GM12891 (cell line): ENCODE data around the gene PXMP4.

Experiments used
- DNase-seq: peaks from one replicate; pipeline ENCODE4 v3.0.0; 2011; ENCODE audit warnings: low spot score; ENCODE audit not compliant: insufficient read length
- FAIRE-seq: peaks from 2 replicates; lab custom pipeline; 2011; peaks lifted over from hg19 to GRCh38; lab: Jason Lieb, UNC
- PAX5 ChIP-seq: IDR thresholded peaks from 2 replicates; pipeline ENCODE4 v1.6.1; 2011; ENCODE audit warnings: low read length, moderate library complexity, mild to moderate bottlenecking; ENCODE audit not compliant: insufficient read depth, severe bottlenecking
- POLR2A ChIP-seq: IDR thresholded peaks from 2 replicates; pipeline ENCODE4 v1.6.1; 2011; ENCODE audit warnings: low read depth, low read length, control low read depth
- POLR2AphosphoS5 ChIP-seq: IDR thresholded peaks from 2 replicates; pipeline ENCODE4 v1.6.1; 2011; ENCODE audit warnings: low read depth, low read length, control low read depth
- POU2F2 ChIP-seq: IDR thresholded peaks from 2 replicates; pipeline ENCODE4 v1.6.1; 2011; ENCODE audit warnings: low read depth, mild to moderate bottlenecking, control low read depth, low read length, moderate library complexity
- SPI1 ChIP-seq: IDR thresholded peaks from 2 replicates; pipeline ENCODE4 v1.6.1; 2011; ENCODE audit warnings: low read depth, low read length, control low read depth
- TAF1 ChIP-seq: IDR thresholded peaks from 2 replicates; pipeline ENCODE4 v1.6.1; 2011; ENCODE audit warnings: low read depth, low read length, control low read depth

Gene PXMP4

GRCh38 chr20:33684533-33685327, 35.4 kb downstream of the PXMP4 start:
- FAIRE-seq (peak; percentile 23), DNase-seq (no peak)
- no peak for TF ChIP-seq PAX5
- TF ChIP-seq POLR2A, result no peak
- TF ChIP-seq POU2F2, result no peak
- no peak for TF ChIP-seq POLR2AphosphoS5
- no peak for TF ChIP-seq SPI1
- TF ChIP-seq TAF1, result no peak

DNA sequence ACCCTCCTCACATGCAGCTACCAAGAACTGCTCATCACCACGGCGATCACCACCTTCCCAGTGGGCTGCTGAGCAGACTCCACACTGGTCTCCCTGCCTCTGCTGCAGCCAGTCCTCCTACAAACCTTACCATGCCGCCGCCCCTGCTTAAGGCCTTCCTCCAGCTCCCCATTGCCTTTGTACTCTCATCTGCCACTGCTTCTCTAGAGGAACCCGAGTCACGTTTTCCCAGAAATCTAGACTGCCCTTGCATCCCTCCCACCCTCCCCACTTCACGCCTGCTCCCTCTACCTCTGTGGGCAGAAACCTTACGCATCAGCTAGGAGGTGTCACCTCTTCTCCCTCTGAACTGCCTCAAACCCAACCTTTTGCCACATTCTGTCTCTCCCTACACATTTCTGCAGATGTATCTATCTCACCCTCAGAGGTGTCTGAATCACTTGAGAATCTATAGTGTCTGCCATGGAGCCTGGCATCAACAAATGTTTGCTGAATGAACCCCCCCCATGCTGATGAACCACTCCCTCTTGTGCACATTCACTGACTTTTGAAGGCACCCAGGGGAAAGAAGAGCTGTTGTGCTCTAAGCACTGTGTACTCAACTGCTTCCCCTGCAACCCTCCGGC, 38.3 kb downstream of the PXMP4 start:
- DNase-seq, result no peak
- no peak for FAIRE-seq
- TF ChIP-seq POLR2A (no peak), PAX5 (no peak), POU2F2 (no peak), SPI1 (no peak), TAF1 (no peak), POLR2AphosphoS5 (no peak)

DNA sequence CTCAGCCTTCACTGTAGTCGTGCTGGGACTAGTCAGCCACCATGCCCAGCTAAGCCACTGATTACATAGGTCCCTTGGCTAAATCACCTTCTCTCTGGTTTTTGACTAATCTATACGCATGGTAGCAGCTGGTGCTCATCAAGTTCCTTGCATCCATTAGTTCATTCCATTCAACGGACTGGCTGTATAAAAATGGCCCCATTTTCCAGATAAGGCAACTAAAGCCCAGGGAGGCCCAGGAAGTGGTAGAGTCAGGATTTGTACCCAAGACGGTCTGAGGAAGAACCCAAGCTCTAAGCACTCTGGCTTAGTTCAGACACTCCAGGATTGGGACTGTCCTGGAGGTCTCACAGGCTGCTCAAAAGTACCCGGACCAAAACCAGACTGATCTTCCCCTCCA, 38.8 kb downstream of the PXMP4 start:
- FAIRE-seq (no peak), DNase-seq (no peak)
- TF ChIP-seq SPI1 (no peak), POLR2A (no peak), TAF1 (no peak), POLR2AphosphoS5 (no peak), PAX5 (no peak), POU2F2 (no peak)

DNA sequence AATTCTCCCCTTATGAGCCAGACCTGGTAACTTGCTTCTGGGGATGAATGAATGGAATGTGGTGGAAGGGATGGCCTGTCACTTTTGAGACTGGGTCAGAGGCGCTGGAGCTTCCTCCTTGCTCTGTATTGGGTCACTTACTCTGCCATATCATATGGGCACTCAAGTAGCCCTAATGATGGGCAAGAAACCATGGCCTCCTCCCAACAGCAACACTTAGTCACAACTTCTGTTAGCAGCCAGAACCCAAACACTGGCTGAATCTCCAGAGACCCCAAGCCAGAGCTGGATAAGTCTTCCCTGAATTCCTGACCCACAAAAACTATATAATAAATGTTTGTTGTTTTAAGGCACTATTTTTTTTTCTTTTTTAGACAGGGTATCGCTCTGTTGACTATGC, 39.4 kb downstream of the PXMP4 start:
- FAIRE-seq, result no peak
- no peak for DNase-seq
- TF ChIP-seq POU2F2 (no peak), PAX5 (no peak), TAF1 (no peak), POLR2AphosphoS5 (no peak), POLR2A (no peak), SPI1 (no peak)

- TF ChIP-seq POU2F2 (0 out of 2 replicates have a peak, but pooled peaks have one; percentile 52), POLR2A (0 out of 2 replicates have a peak, but pooled peaks have one; percentile 20), PAX5 (no peak), POLR2AphosphoS5 (peak; percentile 51; the same call in 1 of the 2 replicates), SPI1 (no peak), TAF1 (no peak)
- DNase-seq (peak; percentile 78), FAIRE-seq (peak; percentile 83)
Measured at GRCh38 chr20:33679758-33680485, 40.2 kb downstream of the PXMP4 start.

- TF ChIP-seq PAX5, result no peak
- no peak for FAIRE-seq
- DNase-seq, result no peak
Measured at GRCh38 chr20:33677991-33678702, 42.0 kb downstream of the PXMP4 start.

DNA sequence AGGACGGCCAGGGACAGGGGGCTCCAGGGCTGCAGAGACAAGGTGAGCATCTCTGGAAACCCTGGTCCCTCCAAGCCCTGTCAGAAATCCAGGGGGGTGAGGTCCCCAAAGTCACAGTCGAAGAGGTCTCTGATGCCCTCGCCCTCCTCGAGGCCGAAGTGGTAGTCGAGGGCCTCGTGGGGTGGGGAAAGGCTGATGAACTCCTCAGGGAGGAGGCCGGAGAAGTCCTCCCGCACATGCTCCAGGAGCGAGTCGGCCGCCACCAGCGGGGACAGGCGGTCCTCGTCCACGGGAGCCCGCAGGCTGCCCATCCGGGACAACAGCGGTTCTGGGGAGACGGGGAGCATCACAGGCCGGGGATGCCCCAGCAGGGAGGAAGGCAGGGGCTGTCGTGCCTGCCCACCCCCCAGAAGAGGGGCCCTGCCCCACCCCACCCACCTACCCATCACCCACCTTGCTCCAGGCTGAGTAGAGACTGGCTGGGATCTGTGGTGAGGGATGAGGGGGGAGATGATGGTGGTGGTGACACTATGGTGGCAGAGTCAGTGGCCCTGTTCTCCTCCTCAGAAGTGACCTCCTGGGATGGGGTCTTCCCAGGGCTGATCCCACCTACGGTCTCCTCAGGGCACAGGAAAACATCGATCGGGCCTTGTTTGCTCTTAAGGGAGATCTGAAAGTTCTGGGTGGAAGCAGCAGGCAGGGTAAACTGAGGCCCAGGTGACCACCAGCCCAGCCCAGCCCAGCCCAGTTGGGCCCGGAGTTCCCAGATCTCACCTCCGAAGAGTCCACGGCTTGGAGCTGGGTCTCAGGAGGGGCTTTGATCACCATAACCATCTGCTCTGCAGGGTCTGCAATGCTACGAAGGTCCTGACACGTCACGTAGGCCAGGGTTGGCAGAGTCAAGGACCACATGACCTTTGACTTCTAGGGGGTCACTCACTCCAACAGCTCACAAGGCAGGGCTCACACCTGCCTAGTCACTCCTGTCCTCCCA, 43.2 kb downstream of the PXMP4 start:
- DNase-seq (no peak), FAIRE-seq (no peak)
- no peak for TF ChIP-seq PAX5
- no peak for TF ChIP-seq POU2F2
- TF ChIP-seq POLR2A, result no peak
- TF ChIP-seq POLR2AphosphoS5, result no peak
- no peak for TF ChIP-seq TAF1
- TF ChIP-seq SPI1, result no peak

- no peak for FAIRE-seq
- TF ChIP-seq POLR2A (no peak), SPI1 (no peak), POLR2AphosphoS5 (no peak)
- no peak for DNase-seq
Measured at GRCh38 chr20:33676121-33676520, 44.0 kb downstream of the PXMP4 start.
